Stimulated activated CD8-positive, alpha-beta memory T cell treated with anti-CD3 and anti-CD28 coated beads, Interleukin-7, amount 100 ng/mL, for 48 hours (primary cell): ENCODE data around the gene IRF5.

Experiments
- DNase-seq, 2 donors: peaks; one replicate each; pipeline ENCODE4 v3.0.0-alpha.2; 2020; ENCODE audit warnings: low read depth in 1 of 2; ENCODE audit errors: extremely low read depth in 1 of 2

IRF5 gene

DNA sequence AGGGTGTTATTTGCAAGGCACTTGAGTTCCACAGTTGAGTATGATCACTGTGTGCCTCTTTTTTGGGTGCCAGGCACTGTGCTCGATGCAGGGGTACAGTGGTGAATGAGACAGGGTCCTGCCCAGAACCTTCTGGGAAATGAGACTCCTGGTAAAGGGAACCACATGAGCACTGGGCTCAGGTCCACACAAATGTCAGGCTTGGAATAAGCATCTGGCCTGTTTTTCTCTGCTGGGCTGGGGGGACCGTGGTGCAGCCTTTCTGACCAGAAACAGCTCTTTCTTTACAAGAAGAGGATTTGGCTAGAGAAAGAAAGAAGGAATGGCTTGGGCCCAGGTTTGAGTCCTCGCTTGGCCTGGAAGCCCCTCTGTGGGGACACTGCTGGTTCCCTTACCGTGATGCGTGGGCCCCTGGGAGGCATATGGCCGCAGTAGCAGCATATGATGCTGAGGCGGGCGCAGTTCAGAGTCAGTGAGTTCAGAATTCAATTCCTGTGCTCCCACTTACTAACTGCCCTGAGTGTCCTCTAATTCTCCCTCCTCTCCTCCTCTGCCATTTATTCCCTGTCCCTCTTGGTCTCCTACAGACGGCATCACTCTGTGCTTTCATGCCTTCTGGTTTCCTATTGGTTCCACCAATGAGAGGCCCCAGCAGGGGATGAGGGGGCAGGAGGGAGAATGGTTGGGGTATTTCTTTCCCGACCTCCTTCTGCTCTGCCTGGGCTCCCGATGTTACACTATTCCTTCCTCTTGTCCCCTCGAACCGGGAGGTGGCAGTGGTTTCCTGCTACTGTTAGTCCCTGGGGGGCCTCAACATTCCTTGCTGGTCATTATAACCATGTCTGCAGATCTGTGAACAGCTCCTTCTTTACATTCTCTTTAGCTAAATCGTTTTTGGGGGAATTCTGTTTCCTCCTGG, 17.6 kb upstream of the IRF5 start:
- DNase-seq: no peak

DNA sequence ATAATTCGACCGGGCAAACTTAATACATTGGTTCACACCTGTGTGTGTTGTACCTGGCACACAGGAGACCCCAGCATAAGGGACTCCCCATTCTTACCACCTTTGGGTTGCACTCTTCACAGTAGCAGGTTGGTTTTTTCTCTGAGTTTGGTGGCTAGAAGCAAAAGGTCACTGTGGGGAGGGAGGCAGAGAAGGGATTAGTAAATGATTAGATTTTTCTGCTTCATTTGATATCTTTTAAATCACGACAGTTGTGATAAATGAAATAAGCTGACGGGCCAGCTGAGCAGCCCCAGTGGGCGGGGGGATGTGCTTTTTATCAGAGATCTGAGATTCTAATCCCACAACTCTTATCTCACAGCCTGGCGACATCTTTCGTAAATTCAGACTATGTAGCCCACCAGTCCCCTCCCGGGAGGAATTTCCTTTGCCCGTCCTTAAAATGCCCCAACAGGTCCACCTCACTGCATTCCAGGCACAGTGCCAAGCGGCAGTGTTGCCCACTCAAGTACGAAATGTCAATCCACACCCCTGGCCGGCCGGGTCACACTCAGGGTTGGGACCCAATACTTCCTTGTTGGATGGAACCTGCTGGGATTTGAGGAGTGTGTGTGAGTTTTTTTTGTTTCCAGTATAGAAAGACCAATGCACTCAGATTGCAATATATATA, 16.7 kb upstream of the IRF5 start:
- DNase-seq: no peak

DNA sequence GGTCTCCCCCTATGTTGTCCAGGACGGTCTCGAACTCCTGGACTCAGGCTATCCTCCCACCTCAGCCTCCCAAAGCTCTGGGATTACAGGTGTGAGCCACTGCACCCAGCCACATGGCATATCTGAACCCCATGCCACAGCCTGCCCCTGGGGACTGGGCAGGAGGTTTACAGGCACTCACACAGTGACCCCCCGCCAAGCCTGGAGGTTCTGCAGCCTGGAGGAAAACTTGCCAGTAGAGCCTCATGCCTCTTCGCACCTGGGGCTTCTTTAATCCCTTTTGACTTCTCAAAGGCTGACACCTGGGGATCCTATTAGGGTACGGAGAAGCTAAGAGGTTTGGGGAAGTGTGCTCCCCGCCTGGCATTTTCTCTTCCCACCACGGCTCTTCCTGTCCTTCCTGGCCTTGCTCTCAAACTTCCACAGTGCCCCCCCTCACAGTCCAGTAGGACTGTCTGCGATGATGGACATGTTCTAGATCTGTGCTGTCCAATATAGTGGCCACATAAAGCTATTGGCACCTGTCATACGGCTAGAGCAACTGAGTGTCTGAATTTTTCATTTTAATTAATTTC, 15.8 kb upstream of the IRF5 start:
- DNase-seq: no peak

DNA sequence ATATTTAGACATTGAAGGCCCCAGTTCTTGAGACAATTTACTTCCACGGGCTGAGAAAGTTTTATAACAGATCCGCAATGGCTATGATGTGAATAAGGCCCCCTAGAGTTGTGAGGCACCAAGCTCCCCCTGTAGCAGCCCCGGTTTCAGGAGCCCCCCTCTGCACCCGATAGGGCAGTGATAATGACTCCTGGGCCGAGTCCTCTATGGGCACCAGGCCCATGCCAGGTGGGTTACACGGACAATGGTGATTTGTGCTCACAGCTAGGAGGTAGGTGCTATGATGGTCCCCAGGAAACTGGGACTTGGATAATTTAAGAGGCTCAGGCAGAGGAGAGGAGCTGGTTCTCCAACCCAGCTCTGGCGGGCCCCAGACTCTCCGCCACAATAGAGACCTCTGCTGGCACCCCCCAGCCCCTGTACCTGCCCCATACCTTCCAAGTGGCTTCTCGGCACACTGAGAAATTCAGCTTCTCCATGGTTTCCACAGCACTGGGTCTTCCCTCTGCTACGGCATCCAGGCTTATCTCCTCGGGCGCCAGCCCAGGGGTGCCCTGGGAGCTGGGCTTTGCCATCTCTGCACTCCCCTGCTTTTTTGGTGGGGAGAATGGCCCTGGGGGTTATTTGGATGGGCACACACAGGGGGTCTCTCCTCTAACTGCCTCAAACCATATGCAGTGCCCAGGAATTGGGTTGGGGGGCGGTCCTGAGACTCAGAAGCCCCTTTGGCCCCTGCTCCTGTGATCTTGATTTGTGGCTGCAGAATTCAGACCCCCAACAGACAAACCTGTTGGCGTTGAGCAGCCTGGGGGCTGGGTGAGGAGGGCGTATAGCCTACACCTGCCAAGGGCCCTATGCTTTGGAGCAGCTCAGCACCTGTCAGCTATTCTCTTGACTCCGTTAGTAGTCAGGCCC, 15.0 kb upstream of the IRF5 start:
- DNase-seq: no peak

DNA sequence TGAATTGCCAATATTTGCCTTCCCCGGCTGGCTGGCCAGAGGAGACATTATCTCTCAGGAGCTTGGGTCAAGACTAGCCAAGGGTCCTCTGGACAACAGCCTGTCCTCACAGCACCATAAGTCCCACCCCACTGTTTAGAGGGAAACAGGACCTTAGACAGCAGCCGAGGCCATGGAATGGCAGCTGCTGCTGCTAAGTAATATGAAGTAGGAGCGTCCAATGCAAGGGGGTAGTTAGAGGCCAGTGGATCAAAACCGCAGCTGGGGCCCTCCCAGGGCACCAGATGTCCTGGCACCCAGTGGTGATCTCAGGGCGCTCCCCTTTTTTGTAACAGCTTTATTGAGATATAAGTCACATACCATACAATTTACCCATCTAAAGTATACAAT, 14.3 kb upstream of the IRF5 start:
- DNase-seq: no peak

DNA sequence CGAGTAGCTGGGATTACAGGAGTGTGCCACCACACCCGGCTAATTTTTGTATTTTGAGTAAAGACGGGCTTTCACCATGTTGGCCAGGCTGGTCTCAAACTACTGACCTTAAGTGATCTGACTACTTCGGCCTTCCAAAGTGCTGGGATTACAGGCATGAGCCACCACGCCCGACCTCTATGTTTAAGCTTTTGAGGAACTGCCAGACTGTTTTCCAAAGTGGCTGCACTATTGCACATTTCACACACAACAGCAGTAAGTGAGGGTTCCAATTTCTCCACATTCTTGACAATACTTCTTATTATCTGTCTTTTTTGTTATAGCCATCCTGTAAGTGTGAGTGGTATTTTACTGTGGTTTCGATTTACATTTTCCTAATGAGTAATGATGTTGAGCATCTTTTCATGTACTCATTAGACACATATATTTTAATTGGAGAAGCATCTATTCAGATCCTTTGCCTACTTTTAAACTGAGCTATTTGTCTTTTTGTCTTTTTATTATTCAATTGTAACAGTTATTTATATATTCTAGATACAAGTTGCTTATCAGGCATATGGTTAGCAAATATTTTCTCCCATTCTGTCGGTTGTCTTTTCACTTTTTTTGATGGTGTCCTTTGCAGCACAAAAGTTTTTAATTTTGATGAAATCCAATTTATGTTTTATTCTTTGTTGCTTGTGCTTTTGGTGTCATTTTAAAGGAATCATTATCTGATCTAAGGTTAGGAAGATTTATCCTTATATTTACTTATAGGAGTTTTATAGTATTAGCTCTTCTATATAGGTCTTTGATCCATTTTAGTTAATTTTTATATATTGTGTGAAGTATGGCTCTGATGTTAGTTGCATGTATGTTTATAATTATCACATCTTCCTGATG, 12.8 kb upstream of the IRF5 start:
- DNase-seq: no peak

DNA sequence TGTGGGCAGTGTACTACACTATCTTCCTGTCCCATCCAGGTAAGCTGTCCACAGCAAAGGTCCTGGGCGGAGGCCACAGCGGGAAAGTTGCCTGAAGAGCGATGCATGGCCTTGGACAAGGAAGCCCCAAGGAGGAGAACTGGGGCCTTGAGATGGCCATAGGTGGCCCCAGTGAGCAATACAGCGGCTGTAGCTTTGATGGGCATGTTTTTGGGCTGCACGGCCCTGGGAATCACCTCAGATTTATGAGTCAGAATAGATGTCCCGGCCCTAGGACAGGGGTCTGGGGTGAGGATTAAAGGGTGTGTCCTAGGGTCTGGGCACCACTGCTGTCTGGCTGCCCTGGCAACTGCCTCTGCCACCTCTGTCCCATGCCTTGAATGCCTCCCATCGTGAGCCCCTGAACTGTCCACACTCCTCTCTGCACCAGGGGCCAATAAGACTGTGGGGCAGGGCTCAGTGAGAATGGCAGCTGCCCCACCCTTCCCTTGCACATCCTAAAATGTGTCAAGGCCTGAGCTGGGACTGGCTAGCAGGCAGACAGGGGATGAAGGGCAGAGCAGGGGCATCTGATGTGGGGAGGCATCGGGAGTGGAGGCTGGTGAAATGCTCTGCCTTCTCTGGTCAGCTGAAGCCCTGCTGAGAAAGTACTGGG, 9.4 kb upstream of the IRF5 start:
- DNase-seq: no peak

DNA sequence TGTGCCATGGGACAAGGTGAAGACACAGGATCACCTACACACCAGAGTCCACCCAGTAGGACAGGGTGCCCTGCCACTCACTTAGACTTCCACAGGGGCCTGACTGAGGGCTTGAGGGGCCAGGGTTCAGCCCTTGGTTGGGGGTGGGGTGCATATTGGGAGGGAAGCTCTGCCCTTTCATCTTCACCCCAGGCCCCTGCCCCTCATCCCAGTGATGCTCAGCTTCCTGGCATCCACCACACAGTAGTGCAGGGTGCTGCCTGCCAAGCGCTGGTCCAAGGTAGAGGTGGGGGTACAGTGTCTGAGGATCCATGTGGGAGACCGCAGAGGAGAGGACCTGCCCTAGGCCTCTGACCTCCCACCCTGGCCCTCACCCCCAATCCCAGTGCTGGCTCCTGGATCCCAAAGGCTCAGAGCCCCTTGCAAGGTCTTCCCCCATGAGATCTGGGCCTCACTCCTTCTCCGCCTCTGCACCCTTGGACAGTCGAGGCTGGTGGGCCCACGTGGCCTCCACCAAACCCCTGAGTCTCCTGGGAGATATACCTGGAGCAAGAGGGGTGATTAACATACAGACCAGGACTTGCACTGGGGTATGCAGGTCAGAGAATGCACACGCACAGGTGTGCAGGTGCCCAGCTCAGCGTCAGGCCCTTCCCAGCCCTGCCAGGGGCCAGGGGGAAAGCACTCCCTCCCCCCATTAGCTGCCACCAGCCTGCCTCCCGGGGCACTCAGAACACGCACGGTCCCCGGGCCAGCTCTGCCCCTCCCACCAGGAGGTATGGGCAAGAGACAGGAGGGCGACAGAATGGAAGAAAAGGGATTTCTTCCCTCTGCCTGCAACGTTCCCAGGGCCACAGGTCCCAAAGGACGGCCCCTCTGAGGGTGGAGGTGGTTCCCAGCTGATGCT, 8.6 kb upstream of the IRF5 start:
- DNase-seq: no peak

DNA sequence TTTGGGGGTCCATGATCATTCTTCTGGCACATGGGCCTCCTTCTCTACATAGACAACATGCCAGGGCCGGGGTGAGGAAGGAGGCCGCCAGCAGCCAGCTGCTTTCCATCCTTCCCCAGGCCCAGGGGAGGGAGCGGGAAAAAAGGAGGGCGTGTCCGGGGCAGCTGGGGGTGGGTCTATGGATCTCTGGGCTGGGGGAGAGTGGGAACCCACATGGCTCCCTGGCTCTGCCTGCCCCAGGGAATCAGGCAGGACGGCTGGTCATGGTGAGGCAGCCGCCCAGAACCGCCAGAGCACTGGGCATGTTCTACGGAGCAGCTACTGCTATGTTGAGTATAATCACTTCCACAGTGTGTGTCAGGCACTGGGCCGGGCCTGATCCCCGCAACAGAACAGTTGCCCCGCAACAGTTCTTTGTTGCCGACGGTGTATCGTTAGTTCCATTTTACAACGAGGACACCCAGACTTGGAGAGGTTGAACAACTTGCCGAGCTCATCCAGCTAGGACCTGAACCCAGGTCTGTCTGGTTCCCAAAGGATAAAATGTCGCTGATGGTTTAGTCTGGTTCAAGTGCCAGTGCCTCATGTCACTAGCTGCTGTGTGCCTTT, 6.4 kb upstream of the IRF5 start:
- DNase-seq: no peak

DNA sequence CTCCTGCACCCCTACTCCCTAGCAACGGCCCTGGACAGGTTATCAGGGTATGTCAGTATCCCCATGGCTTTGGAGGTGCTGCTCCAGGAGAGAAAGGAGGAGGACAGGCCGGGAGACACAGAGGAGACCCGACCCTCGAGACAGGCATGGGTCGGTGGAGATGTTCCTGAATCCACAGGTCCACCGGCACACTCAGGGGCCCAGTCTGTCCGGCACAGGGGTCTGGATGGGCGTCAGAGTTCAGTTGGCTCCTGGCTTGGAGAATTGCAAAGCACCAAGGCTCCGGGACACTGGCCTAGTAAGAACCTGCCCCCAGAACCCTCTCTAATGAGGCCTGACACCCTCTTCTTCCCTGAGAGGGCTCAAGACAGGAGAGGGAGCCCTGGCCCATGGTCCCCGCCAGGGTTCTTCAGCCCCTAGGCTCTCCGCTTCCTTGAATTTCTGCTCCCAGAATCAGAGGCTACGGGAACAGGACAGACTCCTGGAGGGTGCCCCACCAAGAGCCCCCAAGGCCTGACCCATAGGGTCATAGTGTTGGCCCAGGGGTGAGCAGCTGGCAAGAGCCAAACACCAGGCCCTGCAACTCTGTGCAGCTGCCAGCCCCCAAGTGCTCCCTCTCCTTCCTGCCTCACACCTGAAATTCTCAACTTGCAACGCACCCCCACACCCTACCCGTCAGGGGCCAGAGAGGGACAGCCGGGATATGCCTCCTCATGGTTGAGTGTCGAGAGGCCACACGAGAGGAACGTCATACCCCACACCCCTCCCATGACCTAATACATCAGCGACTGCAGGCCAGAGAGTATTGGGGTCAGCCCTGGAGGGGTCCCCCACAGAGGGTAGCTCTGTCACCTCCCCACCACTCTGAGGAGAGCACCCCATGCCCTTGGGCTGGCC, 5.5 kb upstream of the IRF5 start:
- no peak for DNase-seq

DNA sequence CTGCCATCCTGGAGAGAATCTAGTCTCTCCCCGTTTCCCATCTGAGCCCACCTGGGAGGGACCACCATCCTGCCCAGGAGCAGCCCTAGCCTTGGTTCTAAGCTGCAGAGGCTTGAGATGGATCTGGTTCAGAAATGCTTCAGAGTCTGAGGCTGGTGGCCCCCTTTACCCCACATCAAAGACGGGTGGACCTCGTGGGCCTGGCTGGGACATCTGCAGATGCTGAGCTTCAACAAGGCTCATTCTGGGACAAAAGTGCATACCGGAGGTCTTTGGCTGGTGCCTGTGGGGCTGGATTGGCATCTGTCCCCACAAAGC, 4.9 kb upstream of the IRF5 start:
- DNase-seq: no peak

DNA sequence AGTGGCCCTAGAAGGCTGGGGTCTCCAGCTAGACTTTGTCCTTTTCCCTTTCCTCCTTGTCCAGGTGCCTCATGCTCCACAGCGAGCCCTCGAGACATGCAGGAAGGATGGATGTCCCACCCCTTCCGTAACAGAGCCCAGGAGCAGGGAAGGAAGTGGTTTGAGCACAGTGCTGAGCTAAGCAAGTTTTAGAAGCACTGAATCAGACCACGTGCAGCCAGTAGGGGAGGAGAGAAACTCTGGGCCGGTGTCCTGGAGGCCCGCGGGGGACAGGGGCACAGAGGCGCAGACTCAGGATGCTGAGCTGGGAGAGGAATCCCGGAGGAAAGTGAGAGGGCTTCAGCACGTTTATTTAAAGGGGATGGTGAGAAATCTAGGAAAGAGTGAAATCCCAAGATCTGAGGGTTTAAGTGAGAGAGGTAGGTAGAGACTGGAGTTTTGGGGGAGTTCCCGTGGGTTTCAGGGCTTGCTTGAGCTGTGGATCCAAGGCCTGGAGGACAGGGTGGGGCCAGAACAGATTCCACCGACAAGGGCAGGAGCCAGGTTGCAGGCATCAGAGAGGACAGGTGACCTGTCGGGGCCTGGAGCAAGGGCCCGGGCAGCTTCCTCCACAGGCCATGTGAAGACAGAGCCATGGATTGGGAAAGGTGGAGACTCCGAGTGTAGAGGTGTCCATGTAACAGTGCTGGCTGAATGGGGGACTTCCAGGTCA, 4.4 kb upstream of the IRF5 start:
- DNase-seq: no peak

DNA sequence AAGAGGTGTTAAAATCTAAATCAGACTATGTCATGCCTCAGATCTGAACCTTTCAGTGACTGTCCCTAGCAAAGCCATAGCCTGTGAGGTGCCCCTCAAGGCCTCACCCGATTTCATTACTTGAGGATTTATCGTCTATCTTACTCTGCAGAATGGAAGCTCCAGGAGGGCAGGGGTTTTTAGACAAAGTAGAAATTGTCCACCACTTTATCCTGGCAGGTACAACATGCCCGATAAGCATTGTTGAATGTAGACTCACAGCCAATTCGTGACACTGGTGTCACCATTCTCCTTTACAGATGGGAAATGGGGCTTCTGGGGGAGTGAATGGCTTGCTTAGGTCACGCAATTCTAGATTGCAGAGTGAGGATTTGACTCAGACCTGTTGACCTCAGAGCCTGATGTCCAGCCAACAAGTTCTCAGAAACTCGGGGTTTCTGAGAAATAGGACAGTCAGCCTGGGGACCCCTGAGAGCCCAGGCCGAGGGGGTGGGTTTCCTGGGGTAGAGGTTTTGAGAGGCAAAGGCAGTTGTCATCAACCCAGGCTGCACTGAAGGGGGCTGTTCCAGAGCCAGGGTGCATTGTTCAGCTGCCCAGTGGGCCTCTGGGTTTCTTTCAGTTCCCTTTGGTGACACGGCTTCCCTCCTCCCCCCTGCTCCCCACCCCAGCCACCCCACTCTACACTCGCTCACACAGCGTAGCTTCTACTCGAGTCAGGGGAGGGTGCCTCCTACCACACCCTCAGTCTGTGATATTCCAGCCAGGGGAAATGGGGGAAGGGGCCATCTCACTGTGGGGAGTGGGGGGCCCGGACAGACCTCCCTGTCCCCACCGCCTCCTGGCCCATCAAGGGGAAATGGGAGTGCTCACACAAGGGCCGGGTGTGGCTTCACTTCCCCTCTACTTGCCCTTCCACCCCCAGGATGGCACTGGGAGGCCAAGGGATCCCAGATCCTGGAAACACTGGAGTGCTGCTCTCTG, 3.1 kb upstream of the IRF5 start:
- DNase-seq: no peak

DNA sequence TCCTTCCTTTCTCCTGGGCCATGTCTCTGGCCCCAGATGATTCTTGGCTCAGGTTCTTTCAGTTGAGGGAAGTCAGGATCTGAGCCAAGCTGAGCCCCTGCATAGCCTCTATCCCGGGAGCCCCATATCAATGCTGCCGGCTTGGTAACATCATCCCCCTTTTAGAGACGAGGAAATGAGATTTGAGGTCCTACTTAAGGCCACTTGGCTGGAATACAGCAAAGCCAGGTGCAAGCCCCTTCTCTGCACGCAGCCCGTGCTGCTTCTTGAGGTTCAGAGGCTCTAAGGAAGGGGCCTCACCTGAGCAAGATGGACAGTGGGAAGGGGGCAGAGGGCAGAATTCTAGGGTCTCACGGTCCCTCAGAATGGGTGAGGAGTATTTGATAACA, 2.4 kb upstream of the IRF5 start:
- no peak for DNase-seq

DNA sequence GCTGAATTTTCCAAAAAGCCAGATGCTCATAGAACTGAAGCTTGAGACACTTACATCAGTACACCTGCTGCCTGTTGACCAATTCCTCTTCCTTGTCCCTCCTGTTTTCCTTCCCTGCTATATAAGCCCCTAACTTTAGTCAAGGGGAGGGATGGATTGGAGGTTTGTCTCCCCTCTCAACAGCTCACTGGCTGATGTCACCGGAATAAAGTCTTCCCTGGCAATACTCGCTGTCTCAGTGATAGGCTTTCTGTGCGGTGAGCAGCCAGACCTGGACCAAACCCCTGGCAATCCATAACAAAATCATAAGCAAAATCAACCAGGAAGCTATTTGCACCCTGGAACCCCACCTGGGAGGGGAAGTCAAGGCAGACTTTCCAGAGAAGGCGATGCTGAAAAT, 929 bp upstream of the IRF5 start:
- no peak for DNase-seq

DNA sequence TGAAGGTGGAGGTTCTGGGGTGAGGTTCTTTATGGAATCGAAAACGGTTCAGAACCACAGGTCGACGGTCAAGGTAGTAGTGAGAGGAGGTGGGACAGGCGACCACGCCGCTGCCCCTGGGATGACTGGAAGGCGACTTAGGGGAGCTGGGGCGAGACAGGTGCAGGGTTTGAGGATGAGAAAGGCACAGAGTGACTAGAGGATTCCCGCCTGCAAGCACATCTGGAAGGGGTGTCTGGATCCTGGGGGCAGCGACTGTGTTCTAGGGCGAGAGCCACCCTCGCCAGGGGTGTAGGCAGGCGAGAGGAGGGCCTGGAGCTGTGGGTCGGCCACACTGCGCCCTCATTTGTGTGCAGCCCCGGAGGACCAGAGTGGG, 468 bp upstream of the IRF5 start:
- DNase-seq: no peak
